Measurements from ENCODE around the gene DSC1.

The DSC1 gene

GRCh38 chr18:31162825-31163435, at the start of gene DSC1:
DSC1 (minus strand) TSS chr18:31162856; CDS start chr18:31162594, 262 bp downstream.
- TF ChIP-seq GATA2 (IDR thresholded peaks at IDR 0.05; ENCODE audit: low read depth, low read length) (no peak), GATA3 (IDR thresholded peaks at IDR 0.05; ENCODE audit: low read depth, low read length) (no peak)

GRCh38 chr18:31211047-31211446, 48.4 kb upstream of the DSC1 start:
- TF ChIP-seq GATA3 (IDR thresholded peaks at IDR 0.05; ENCODE audit: low read depth, low read length), result no peak
- no peak for TF ChIP-seq GATA2 (IDR thresholded peaks at IDR 0.05; ENCODE audit: low read depth, low read length)

GRCh38 chr18:31209041-31209440, 46.4 kb upstream of the DSC1 start:
- TF ChIP-seq GATA2 (IDR thresholded peaks at IDR 0.05; ENCODE audit: low read depth, low read length) (no peak), GATA3 (IDR thresholded peaks at IDR 0.05; ENCODE audit: low read depth, low read length) (no peak)

- TF ChIP-seq GATA3 (IDR thresholded peaks at IDR 0.05; ENCODE audit: low read depth, low read length), result no peak
- no peak for TF ChIP-seq GATA2 (IDR thresholded peaks at IDR 0.05; ENCODE audit: low read depth, low read length)
These were observed 44.7 kb upstream of the DSC1 start for GRCh38 chr18:31207391-31207790.

- TF ChIP-seq GATA2 (IDR thresholded peaks at IDR 0.05; ENCODE audit: low read depth, low read length), result no peak
These were observed 44.2 kb upstream of the DSC1 start for GRCh38 chr18:31206787-31207381.

- no peak for TF ChIP-seq GATA2 (IDR thresholded peaks at IDR 0.05; ENCODE audit: low read depth, low read length)
- no peak for TF ChIP-seq GATA3 (IDR thresholded peaks at IDR 0.05; ENCODE audit: low read depth, low read length)
These were observed 43.4 kb upstream of the DSC1 start for GRCh38 chr18:31206071-31206470.

- TF ChIP-seq GATA3 (IDR thresholded peaks at IDR 0.05; ENCODE audit: low read depth, low read length) (no peak), GATA2 (IDR thresholded peaks at IDR 0.05; ENCODE audit: low read depth, low read length) (no peak)
These were observed 42.6 kb upstream of the DSC1 start for GRCh38 chr18:31205273-31205672.

- TF ChIP-seq GATA2 (IDR thresholded peaks at IDR 0.05; ENCODE audit: low read depth, low read length) (no peak), GATA3 (IDR thresholded peaks at IDR 0.05; ENCODE audit: low read depth, low read length) (no peak)
These were observed 42.2 kb upstream of the DSC1 start for GRCh38 chr18:31204833-31205232.

- no peak for TF ChIP-seq GATA2 (IDR thresholded peaks at IDR 0.05; ENCODE audit: low read depth, low read length)
- no peak for TF ChIP-seq GATA3 (IDR thresholded peaks at IDR 0.05; ENCODE audit: low read depth, low read length)
These were observed 41.5 kb upstream of the DSC1 start for GRCh38 chr18:31204166-31204565.

GRCh38 chr18:31203794-31204148, 41.1 kb upstream of the DSC1 start:
- TF ChIP-seq GATA2 (IDR thresholded peaks at IDR 0.05; ENCODE audit: low read depth, low read length) (no peak), GATA3 (IDR thresholded peaks at IDR 0.05; ENCODE audit: low read depth, low read length) (no peak)

GRCh38 chr18:31203096-31203793, 40.6 kb upstream of the DSC1 start:
- TF ChIP-seq GATA2 (IDR thresholded peaks at IDR 0.05; ENCODE audit: low read depth, low read length), result no peak
- TF ChIP-seq GATA3 (IDR thresholded peaks at IDR 0.05; ENCODE audit: low read depth, low read length), result no peak

- TF ChIP-seq GATA3 (IDR thresholded peaks at IDR 0.05; ENCODE audit: low read depth, low read length) (no peak), GATA2 (IDR thresholded peaks at IDR 0.05; ENCODE audit: low read depth, low read length) (no peak)
These were observed 36.6 kb upstream of the DSC1 start for GRCh38 chr18:31199190-31199769.

GRCh38 chr18:31197676-31198075, 35.0 kb upstream of the DSC1 start:
- no peak for TF ChIP-seq GATA3 (IDR thresholded peaks at IDR 0.05; ENCODE audit: low read depth, low read length)
- no peak for TF ChIP-seq GATA2 (IDR thresholded peaks at IDR 0.05; ENCODE audit: low read depth, low read length)

- no peak for TF ChIP-seq GATA2 (IDR thresholded peaks at IDR 0.05; ENCODE audit: low read depth, low read length)
These were observed 32.4 kb upstream of the DSC1 start for GRCh38 chr18:31195063-31195462.

Data from SH-SY5Y (cell line).